Measurements from ENCODE around the gene TAF1C. TPM values are rescaled to one million over a fixed set of nuclear protein-coding genes. Genes with fewer than 3 reads are reported as not detected.

The TAF1C gene
- total and polyA plus RNA-seq, 2 experiments from 2014 or later = 37.2 to 57.4 TPM

Other genes starting within 250 kb of the TAF1C start
- 0.89 and 1.6 TPM in 2 replicates for gene OSGIN1, start 233.8 kb downstream of the TAF1C start, total RNA-seq (2014; rRNA removed; shearing (Covaris generic))
- 0.32 and 0.94 TPM in 2 replicates for gene OSGIN1, start 233.8 kb downstream of the TAF1C start, polyA plus RNA-seq (2016; fragmentation: Nextera tagmentation; extraction: Ambion mirVana)
- 1.4 and 1.6 TPM in 2 replicates for gene NECAB2, start 218.8 kb downstream of the TAF1C start, total RNA-seq (2014; rRNA removed; shearing (Covaris generic))
- 4.5 and 5.1 TPM in 2 replicates for gene NECAB2, start 218.8 kb downstream of the TAF1C start, polyA plus RNA-seq (2016; fragmentation: Nextera tagmentation; extraction: Ambion mirVana)
- not detected in 2 replicates for gene SLC38A8, start 144.3 kb downstream of the TAF1C start, total RNA-seq (2014; rRNA removed; shearing (Covaris generic))
- not detected in 2 replicates for gene SLC38A8, start 144.3 kb downstream of the TAF1C start, polyA plus RNA-seq (2016; fragmentation: Nextera tagmentation; extraction: Ambion mirVana)
- gene MBTPS1, start 70.1 kb downstream of the TAF1C start, total RNA-seq (2014; rRNA removed; shearing (Covaris generic)) = 44.3 and 49.3 TPM in 2 replicates
- gene MBTPS1, start 70.1 kb downstream of the TAF1C start, polyA plus RNA-seq (2016; fragmentation: Nextera tagmentation; extraction: Ambion mirVana) = 18.1 and 20.7 TPM in 2 replicates
- gene HSDL1, start 41.9 kb downstream of the TAF1C start, total RNA-seq (2014; rRNA removed; shearing (Covaris generic)) = 46.1 and 47.4 TPM in 2 replicates
- 15.2 and 16.6 TPM in 2 replicates for gene HSDL1, start 41.9 kb downstream of the TAF1C start, polyA plus RNA-seq (2016; fragmentation: Nextera tagmentation; extraction: Ambion mirVana)
- gene DNAAF1, start 41.7 kb downstream of the TAF1C start, total RNA-seq (2014; rRNA removed; shearing (Covaris generic)) = 0.42 TPM in 1 of 2 replicates, not detected in the other
- gene DNAAF1, start 41.7 kb downstream of the TAF1C start, polyA plus RNA-seq (2016; fragmentation: Nextera tagmentation; extraction: Ambion mirVana) = 0.28 and 0.42 TPM in 2 replicates
- 1.5 and 4.5 TPM in 2 replicates for gene ADAD2, start 4.1 kb upstream of the TAF1C start, total RNA-seq (2014; rRNA removed; shearing (Covaris generic))
- 1.1 and 1.6 TPM in 2 replicates for gene ADAD2, start 4.1 kb upstream of the TAF1C start, polyA plus RNA-seq (2016; fragmentation: Nextera tagmentation; extraction: Ambion mirVana)
- 0.07 TPM in 1 of 2 replicates, not detected in the other for gene KCNG4, start 53.0 kb upstream of the TAF1C start, total RNA-seq (2014; rRNA removed; shearing (Covaris generic))
- not detected in 2 replicates for gene KCNG4, start 53.0 kb upstream of the TAF1C start, polyA plus RNA-seq (2016; fragmentation: Nextera tagmentation; extraction: Ambion mirVana)
- 0.43 and 0.76 TPM in 2 replicates for gene WFDC1, start 107.8 kb upstream of the TAF1C start, total RNA-seq (2014; rRNA removed; shearing (Covaris generic))
- 0.70 and 0.95 TPM in 2 replicates for gene WFDC1, start 107.8 kb upstream of the TAF1C start, polyA plus RNA-seq (2016; fragmentation: Nextera tagmentation; extraction: Ambion mirVana)
- gene ATP2C2, start 181.5 kb upstream of the TAF1C start, total RNA-seq (2014; rRNA removed; shearing (Covaris generic)) = 2.1 and 2.3 TPM in 2 replicates
- 2.1 and 2.9 TPM in 2 replicates for gene ATP2C2, start 181.5 kb upstream of the TAF1C start, polyA plus RNA-seq (2016; fragmentation: Nextera tagmentation; extraction: Ambion mirVana)

Data from GM23338 (cell line).